Neuron (in vitro differentiated cells): ENCODE data around the gene GNG4.
A peak's percentile ranks its signal among the peaks of the same experiment; 100 is the strongest.
"Not testable (repeated sequence)": the region's sequence is repeated elsewhere in the genome, so short reads cannot be mapped to it uniquely, and the experiment has no call there.

Experiments used
- H2AFZ ChIP-seq: one replicate; pipeline ENCODE4 v1.6.1; 2013; ENCODE audit warnings: low read depth, mild to moderate bottlenecking, inconsistent platforms, low read length, moderate library complexity
- H3K27me3 ChIP-seq: one replicate; pipeline ENCODE4 v1.6.1; 2013; ENCODE audit warnings: low read length; ENCODE audit not compliant: insufficient read depth
- H3K36me3 ChIP-seq: one replicate; pipeline ENCODE4 v1.6.1; 2013; ENCODE audit warnings: low read length; ENCODE audit not compliant: insufficient read depth
- H3K4me1 ChIP-seq: one replicate; pipeline ENCODE4 v1.6.1; 2013; ENCODE audit warnings: low read length; ENCODE audit not compliant: insufficient read depth
- H3K4me3 ChIP-seq: 2 replicates; pipeline ENCODE4 v1.5.1; 2013; ENCODE audit warnings: mild to moderate bottlenecking, low read length, moderate library complexity
- H3K9me3 ChIP-seq: one replicate; pipeline ENCODE4 v1.6.1; 2013; ENCODE audit warnings: low read length

Gene GNG4

DNA sequence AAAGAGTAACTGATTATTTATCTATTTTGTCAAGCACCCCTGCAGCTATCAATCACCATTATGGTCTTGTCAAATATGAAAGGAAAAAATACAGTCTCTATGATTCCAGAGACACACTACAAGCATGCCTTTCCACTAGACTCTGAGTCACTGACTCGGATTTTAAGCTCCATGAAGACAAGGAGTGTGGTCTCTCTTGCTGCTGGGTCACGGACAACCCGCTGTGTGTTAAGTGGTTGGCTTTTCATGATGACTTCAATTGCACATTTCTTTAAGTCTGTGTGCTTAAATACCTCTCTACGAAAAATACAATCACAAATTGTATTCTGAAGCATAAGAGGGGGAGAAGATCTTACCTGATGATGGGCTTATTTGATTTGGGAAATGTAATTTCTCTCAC, 14.0 kb upstream of the GNG4 start:
- Histone ChIP-seq H3K4me1 (no peaks in the 10 kb centered on the region), H3K9me3 (peaks cover 5% of the 10 kb centered on the region), H3K36me3 (no peaks in the 10 kb centered on the region)

DNA sequence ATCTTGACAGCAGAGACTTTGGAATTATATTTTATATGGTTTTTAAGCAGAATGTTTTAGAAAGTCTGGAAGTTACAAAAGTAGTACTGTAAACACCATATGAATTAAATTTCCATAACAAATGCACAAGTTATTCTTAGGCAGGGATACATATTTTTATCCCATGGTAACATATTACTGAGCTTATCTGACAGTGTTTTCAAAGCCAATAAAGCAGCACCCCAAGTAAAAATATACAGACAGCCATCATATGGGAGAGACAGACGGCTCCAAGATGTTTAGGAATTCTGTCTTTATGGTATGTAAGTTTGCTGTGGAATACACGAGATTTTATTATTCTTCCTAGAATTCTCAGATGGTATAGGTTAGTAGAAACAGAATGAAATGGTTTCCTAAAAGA, 12.0 kb upstream of the GNG4 start:
- H3K4me3 ChIP-seq = no peak overlapping the region
- peaks cover 5% of the 10 kb centered on the region for H3K9me3 ChIP-seq
- no peaks in the 10 kb centered on the region for H3K36me3 ChIP-seq
- no peaks in the 10 kb centered on the region for H3K4me1 ChIP-seq
- H2AFZ ChIP-seq = no peak overlapping the region
- H3K27me3 ChIP-seq = no peaks in the 10 kb centered on the region

More for the DNA sequence above, 14.0 kb upstream of the GNG4 start:
- no peak overlapping the region for H3K4me3 ChIP-seq
- H3K27me3 ChIP-seq = no peaks in the 10 kb centered on the region
- H2AFZ ChIP-seq = no peak overlapping the region

DNA sequence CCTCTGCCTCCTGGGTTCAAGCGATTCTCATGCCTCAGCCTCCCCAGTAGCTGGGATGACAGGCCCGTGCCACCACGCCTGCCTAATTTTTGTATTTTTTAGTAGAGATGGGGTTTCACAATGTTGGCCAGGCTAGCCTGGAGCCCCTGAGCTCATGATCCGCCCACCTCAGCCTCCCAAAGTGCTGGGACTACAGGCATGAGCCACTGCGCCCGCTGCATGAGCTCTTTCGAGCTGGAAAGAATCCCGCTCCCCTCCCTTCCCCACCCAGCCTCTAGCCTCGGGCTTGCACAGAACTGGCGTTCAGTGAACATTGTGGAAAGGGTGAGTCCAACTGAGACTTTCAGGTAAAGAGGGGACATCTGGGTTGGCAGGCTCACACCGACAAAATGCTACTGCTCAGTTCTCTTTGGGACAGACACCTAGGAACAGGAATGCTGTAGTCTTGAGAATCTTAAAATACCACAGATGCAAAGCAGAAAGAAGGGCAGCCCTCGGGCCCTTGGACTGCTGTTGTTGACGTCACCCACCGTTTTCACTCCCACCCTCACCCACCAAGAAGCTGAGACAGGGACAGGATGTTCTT, 9.7 kb upstream of the GNG4 start:
- H3K4me1 ChIP-seq = no peaks in the 10 kb centered on the region

DNA sequence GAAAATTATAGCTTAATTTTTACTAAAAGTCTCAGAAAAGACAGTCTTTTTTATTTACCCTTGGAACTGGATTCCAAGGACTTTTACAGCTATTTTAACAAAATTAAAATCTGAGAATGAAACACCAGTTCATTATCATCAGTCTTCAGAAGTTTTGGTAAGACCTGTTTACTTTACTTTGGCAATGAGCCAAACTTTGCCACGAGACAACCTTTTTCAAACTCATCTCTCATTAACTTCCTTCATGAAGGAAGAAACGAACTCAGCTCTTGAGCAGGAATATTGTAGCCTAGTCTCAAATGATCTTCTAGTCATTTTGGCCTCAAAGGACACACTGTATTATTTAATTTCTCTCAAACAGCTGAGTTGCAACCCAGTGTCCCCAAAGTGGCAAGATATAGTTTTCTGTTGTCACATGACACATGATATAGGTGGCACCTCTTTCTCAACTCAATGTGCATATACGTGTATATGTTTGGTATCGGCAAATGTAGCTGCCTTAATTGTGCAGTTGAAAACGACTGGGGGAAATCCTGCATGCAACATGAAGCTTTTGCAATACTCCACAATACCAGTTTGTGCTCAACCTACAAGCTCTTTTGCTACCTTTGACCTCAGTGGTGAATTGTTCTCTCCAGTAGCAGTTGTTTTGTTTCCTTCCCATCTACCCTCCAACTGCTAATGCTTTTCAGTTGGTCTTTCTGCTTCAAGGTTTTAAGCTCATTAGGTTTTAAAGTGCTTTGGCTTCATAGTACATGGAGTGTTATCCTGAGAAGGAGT, 8.4 kb upstream of the GNG4 start:
- peaks cover 1% of the 10 kb centered on the region for H3K9me3 ChIP-seq
- H3K4me1 ChIP-seq = no peaks in the 10 kb centered on the region
- no peaks in the 10 kb centered on the region for H3K27me3 ChIP-seq
- no peaks in the 10 kb centered on the region for H3K36me3 ChIP-seq
- no peak overlapping the region for H3K4me3 ChIP-seq
- no peak overlapping the region for H2AFZ ChIP-seq

More for the DNA sequence above, 9.7 kb upstream of the GNG4 start:
- Histone ChIP-seq H2AFZ (no peak overlapping the region), H3K4me3 (no peak overlapping the region), H3K36me3 (no peaks in the 10 kb centered on the region), H3K9me3 (peaks cover 5% of the 10 kb centered on the region), H3K27me3 (no peaks in the 10 kb centered on the region)

DNA sequence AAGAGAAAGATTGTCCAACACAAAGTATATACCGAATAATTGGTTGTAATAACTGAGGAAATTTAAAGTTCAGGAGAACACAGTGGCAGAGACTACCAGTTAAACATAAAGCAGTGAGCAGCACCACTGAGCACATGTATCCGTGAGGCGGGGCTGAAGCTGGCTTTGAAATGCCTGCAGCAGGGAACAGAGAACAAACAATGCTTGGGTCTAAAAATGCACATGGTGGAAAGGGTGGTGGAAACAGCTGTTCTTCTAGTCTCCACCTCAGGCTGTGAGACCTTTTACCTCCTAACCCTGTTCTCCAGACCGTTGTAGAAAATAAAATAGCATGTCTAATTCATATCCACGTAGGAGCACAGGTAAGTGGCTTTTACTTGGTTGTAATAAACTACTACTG, 7.7 kb upstream of the GNG4 start:
- Histone ChIP-seq H3K36me3 (no peaks in the 10 kb centered on the region), H3K27me3 (no peaks in the 10 kb centered on the region), H3K4me3 (no peak overlapping the region), H3K9me3 (peaks cover 1% of the 10 kb centered on the region), H2AFZ (no peak overlapping the region), H3K4me1 (no peaks in the 10 kb centered on the region)

DNA sequence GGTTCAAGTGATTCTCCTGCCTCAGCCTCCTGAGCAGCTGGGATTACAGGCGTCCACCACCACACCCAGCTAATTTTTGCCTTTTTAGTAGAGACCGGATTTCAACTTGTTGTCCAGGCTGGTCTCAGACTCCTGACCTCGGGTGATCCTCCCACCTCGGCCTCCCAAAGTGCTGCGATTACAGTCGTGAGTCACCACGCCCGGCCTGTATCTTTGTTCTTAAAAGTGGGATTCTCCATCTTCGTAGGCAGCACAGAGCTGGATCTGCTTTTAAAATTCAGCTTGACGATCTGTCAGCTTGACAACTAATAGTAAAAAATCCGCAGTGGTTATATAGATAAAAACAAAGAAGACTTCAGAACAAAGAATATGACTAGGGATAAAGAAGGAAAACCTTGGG, 2.8 kb upstream of the GNG4 start:
- Histone ChIP-seq H3K27me3 (no peaks in the 10 kb centered on the region), H3K4me3 (no peak overlapping the region)

DNA sequence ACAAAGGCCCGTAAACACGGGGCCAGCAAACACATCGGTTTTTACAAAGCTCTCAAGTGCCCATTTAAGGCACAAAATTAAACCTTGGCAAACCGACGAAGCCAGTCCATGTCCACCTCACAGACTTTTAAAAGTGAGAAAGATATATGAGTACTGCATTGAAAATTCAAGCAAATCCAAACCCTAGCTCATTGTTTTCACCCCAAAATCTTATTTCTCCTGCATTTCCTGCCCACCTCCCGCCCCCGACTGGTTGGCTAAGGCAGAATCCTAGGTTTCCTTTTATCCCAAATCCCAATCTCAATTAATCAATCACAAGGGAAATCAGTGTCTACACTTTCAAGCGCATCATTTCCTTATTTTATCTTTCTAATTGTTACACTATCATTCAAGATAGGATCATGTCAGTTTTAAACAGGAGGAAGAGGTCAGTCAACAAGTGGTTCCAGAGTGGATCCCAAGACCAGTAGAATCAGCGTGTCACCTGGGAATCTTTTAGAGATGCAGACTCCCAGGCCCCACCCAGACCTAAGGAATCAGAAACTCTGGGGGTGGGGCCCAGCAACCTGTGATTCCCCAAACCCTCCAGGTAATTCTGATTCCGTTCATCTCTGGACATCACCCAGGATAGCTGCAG, 1.7 kb upstream of the GNG4 start:
- no peaks in the 10 kb centered on the region for H3K9me3 ChIP-seq
- H3K27me3 ChIP-seq = no peaks in the 10 kb centered on the region
- peaks cover 8% of the 10 kb centered on the region for H3K4me1 ChIP-seq
- H3K36me3 ChIP-seq = no peaks in the 10 kb centered on the region
- no peak overlapping the region for H2AFZ ChIP-seq
- peak overlapping the region; percentile 69 for H3K4me3 ChIP-seq

More for the DNA sequence above, 2.8 kb upstream of the GNG4 start:
- H3K9me3 ChIP-seq = no peaks in the 10 kb centered on the region
- H3K4me1 ChIP-seq = peaks cover 8% of the 10 kb centered on the region
- H3K36me3 ChIP-seq = no peaks in the 10 kb centered on the region
- H2AFZ ChIP-seq = no peak overlapping the region

DNA sequence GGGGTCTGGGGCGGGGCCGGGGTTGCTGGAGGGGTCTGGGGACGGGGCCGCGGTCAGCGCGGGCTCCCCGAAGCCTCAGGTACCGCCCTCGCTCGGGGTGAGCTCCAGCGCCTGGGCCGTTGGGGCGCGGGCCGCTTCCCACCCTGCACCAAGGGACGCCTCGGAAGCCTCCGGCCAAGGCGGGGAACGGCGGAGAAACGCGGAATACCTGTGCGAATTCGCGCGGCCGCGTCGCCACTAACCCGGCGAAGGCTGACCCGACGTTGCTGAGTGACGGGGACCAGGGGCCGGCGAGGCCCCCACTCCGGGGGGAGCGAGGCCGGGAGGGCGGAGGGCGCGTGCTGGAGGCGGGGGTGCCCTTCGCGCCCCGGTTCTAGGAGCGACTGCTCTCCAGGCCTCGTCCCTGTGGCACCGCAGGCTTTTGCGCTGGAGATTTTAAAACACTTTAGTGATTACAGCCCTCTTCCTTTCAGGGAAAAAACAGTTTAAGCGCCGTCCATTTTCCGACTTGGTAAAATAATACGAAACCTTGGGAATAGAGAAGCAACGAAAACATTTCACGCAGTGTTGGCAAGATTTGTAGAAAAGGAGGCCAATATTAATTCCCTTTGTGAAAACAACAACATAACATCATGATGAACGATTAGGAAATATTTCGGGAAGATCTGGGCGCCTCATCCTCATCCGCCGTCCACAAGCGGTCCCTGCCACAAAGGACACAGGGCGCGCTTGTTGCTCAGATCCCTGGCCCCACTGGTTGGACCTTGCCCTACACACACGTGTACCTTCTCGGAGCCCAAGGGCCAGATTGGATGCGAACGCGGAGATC, 971 bp upstream of the GNG4 start:
- Histone ChIP-seq H3K9me3 (no peaks in the 10 kb centered on the region), H3K27me3 (no peaks in the 10 kb centered on the region)

DNA sequence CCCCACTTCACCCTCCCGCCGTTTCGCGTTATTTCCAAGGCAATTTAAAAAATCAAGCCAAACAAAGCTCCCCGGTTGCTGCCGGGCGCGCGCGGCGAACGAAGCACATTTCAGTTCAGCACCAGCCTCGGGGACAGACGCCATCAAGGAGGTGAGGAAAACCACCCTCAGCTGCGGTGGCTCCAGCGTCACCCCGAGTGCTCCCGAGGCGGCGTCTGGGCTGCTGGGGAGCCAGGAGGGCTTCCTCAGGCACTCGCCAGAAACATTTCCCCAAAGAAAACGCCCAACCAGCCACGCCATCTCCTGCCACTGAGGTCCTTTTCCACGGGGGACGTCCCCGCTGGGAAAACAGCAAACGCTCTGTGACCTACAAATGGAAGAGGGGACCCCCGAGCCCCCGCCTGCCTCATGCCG, 623 bp downstream of the GNG4 start:
- no peaks in the 10 kb centered on the region for H3K27me3 ChIP-seq
- peaks cover 8% of the 10 kb centered on the region for H3K4me1 ChIP-seq
- no peaks in the 10 kb centered on the region for H3K36me3 ChIP-seq
- peak overlapping the region; percentile 82 for H3K4me3 ChIP-seq
- H2AFZ ChIP-seq = peak overlapping the region; percentile 99
- H3K9me3 ChIP-seq = no peaks in the 10 kb centered on the region

More for the DNA sequence above, 971 bp upstream of the GNG4 start:
- Histone ChIP-seq H2AFZ (peak overlapping the region; percentile 85), H3K4me3 (peak overlapping the region; percentile 69), H3K4me1 (peaks cover 8% of the 10 kb centered on the region), H3K36me3 (no peaks in the 10 kb centered on the region)

DNA sequence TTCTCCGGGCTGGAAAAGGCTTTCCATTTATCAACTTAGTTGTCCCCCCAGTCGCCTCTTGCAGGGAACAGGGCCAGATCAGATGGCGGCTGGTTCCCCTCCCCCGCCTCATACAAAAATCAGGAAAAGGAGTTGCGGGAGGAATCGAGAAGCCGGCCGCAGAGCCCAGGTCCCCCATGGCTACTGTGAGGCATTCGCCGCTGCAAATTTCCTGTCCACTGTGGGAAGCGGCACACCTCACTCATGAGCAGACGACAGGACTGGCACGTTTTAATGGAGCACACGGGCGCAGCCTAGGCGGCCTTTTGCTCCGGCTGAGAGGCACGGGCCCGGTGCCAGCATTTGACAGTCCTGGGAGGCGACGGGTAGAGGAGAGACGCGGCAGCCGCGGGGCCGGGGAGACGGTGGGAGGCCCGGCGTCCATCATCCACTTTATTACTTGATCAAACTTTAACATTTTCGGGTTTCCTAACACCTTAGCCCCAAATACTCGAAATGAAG, 1.1 kb downstream of the GNG4 start:
- Histone ChIP-seq H2AFZ (peak overlapping the region; percentile 99), H3K36me3 (no peaks in the 10 kb centered on the region), H3K4me1 (peaks cover 8% of the 10 kb centered on the region), H3K9me3 (no peaks in the 10 kb centered on the region), H3K4me3 (peak overlapping the region; percentile 82), H3K27me3 (no peaks in the 10 kb centered on the region)

DNA sequence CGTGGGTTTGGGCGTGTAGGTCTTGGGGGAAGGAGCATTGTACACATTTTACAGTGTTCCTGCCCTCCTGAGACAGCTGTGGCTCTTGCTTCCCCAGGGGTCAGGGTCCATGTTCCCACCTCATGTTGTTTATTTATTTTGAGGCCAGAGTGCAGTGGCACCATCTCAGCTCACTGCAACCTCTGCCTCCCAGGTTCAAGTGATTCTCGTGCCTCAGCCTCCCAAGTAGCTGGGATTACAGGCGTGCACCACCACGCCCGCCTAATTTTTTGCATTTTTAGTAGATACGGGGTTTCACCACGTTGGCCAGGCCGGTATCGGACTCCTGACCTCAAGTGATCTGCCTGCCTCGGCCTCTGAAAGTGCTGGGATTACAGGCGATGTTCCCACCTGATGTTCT, 2.0 kb downstream of the GNG4 start:
- H2AFZ ChIP-seq, H3K9me3 ChIP-seq, H3K27me3 ChIP-seq, H3K36me3 ChIP-seq, H3K4me1 ChIP-seq: not testable (repeated sequence)
- peak overlapping the region; percentile 82 for H3K4me3 ChIP-seq

DNA sequence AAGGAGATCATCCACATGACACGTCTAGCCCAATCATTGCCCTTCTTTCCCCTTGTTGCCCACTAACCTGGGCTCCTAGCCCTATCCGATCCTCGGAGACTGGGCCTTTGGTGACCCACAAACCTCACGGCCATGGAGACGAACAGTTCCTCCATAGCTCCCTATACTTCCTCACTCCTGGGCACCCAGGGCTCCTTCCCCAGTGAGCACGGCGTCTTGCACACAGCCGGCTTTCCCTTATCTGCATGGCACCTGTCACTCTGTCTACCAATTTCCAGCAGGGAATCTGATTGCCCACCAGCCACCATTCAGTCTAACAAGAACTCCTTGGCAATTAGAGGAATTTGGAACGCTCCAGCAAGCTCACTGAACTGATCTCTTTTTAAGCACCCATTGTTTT, 3.1 kb downstream of the GNG4 start:
- H3K9me3 ChIP-seq = peaks cover 8% of the 10 kb centered on the region
- peaks cover 8% of the 10 kb centered on the region for H3K4me1 ChIP-seq
- no peaks in the 10 kb centered on the region for H3K36me3 ChIP-seq
- no peaks in the 10 kb centered on the region for H3K27me3 ChIP-seq
- no peak overlapping the region for H3K4me3 ChIP-seq
- no peak overlapping the region for H2AFZ ChIP-seq
